IMR-90 (cell line): ENCODE results near the gene PPM1G. TPM values are rescaled to one million over a fixed set of nuclear protein-coding genes. Genes with fewer than 3 reads are reported as not detected.

Experiments used
- ATAC-seq: fragments of 200-7000 bp; cut with Tn5 transposase; 2 replicates; pipeline ENCODE4 v1.9.1; 2020; ENCODE audit warnings: low read depth, mild to moderate bottlenecking, moderate library complexity
- BruUV-seq: library from RNA; stranded (reverse); fragments of 400-500 nt; replicated peaks from 2 replicates; lab custom pipeline; 2021; lab: Mats Ljungman, UMichigan
- CTCF ChIA-PET: fragments of 300-600 bp; formaldehyde crosslinking; extraction: SDS; loops from one replicate; lab custom pipeline; 2021; ENCODE audit warnings: antibody characterized with exemption; lab: Yijun Ruan, JAX
- POLR2A ChIA-PET: fragments of 300-600 bp; sonication (Branson Sonifier 250); formaldehyde crosslinking; loops from one replicate; lab custom pipeline; 2022; ENCODE audit warnings: antibody characterized with exemption; ENCODE audit not compliant: unreplicated experiment; lab: Charles Lee
- DNase-seq: peaks from one replicate; pipeline ENCODE4 v3.0.0; 2013
- H2AFZ ChIP-seq: replicated peaks from 2 replicates; pipeline ENCODE3; 2013; ENCODE audit warnings: low read length, mild to moderate bottlenecking; ENCODE audit not compliant: poor library complexity
- H2AK5ac ChIP-seq: 2 replicates; pipeline ENCODE4 v1.6.1; 2013; ENCODE audit warnings: low read depth, low read length, inconsistent platforms
- H2AK9ac ChIP-seq: replicated peaks from 2 replicates; pipeline ENCODE3; 2013; ENCODE audit warnings: mild to moderate bottlenecking, low read depth, low read length, moderate library complexity; ENCODE audit not compliant: poor library complexity
- H2BK120ac ChIP-seq: 2 replicates; pipeline ENCODE4 v1.6.1; 2013; ENCODE audit warnings: low read depth, low read length, inconsistent platforms
- H2BK15ac ChIP-seq: 3 replicates; pipeline ENCODE4 v1.6.1; 2013; ENCODE audit warnings: low read depth, low read length, inconsistent platforms
- H2BK20ac ChIP-seq: 2 replicates; pipeline ENCODE4 v1.6.1; 2013; ENCODE audit warnings: low read depth, mild to moderate bottlenecking, inconsistent platforms, low read length, moderate library complexity
- H2BK5ac ChIP-seq: 2 replicates; pipeline ENCODE4 v1.6.1; 2013; ENCODE audit warnings: mild to moderate bottlenecking, low read depth, low read length, inconsistent platforms; ENCODE audit not compliant: poor library complexity, severe bottlenecking
- H3K14ac ChIP-seq: replicated peaks from 2 replicates; pipeline ENCODE4 v1.6.1; 2013; ENCODE audit warnings: low read depth, low read length, inconsistent platforms
- H3K18ac ChIP-seq: 2 replicates; pipeline ENCODE4 v1.6.1; 2013; ENCODE audit warnings: low read depth, low read length, control low read depth
- H3K23ac ChIP-seq: 2 replicates; pipeline ENCODE4 v1.6.1; 2013; ENCODE audit warnings: low read depth, low read length, inconsistent platforms
- H3K27ac ChIP-seq: 2 replicates; pipeline ENCODE4 v1.5.1; 2013; ENCODE audit warnings: mild to moderate bottlenecking, control low read depth, low read length; ENCODE audit not compliant: insufficient read depth
- H3K27me3 ChIP-seq: 2 replicates; pipeline ENCODE4 v1.6.1; 2013; ENCODE audit warnings: low read length; ENCODE audit not compliant: control insufficient read depth, insufficient read depth
- H3K36me3 ChIP-seq: 2 replicates; pipeline ENCODE4 v1.6.1; 2013; ENCODE audit warnings: low read length, mixed read lengths; ENCODE audit not compliant: control insufficient read depth, insufficient read depth
- H3K4ac ChIP-seq: 2 replicates; pipeline ENCODE4 v1.6.1; 2013; ENCODE audit warnings: low read depth, low read length, inconsistent platforms
- H3K4me1 ChIP-seq: 2 replicates; pipeline ENCODE4 v1.6.1; 2013; ENCODE audit warnings: low read length, mixed read lengths; ENCODE audit not compliant: control insufficient read depth, insufficient read depth
- H3K4me2 ChIP-seq: 2 replicates; pipeline ENCODE4 v1.6.1; 2013; ENCODE audit warnings: low read depth, mild to moderate bottlenecking, control low read depth, low read length, moderate library complexity
- H3K4me3 ChIP-seq: 2 replicates; pipeline ENCODE4 v1.5.1; 2013; ENCODE audit warnings: low read depth, mild to moderate bottlenecking, control low read depth, low read length, moderate library complexity; ENCODE audit not compliant: insufficient read depth
- H3K56ac ChIP-seq: 2 replicates; pipeline ENCODE4 v1.6.1; 2013; ENCODE audit warnings: low read length, inconsistent platforms; ENCODE audit not compliant: insufficient read depth; ENCODE audit errors: extremely low read depth
- H3K79me1 ChIP-seq, 2 experiments: 2 replicates each; pipeline ENCODE4 v1.6.1; 2013; ENCODE audit warnings: low read length in 2 of 2, inconsistent platforms in 1 of 2, low read depth in 1 of 2
- H3K9ac ChIP-seq: 2 replicates; pipeline ENCODE4 v1.6.1; 2013; ENCODE audit warnings: low read depth, low read length, control low read depth
- H3K9me1 ChIP-seq: 2 replicates; pipeline ENCODE4 v1.6.1; 2013; ENCODE audit warnings: low read length, inconsistent platforms; ENCODE audit not compliant: insufficient read depth
- H3K9me3 ChIP-seq: 2 replicates; pipeline ENCODE4 v1.6.1; 2013; ENCODE audit warnings: low read length; ENCODE audit not compliant: control insufficient read depth, insufficient read depth
- H4K20me1 ChIP-seq: 2 replicates; pipeline ENCODE4 v1.6.1; 2013; ENCODE audit warnings: low read length, inconsistent platforms; ENCODE audit not compliant: insufficient read depth
- H4K5ac ChIP-seq: 2 replicates; pipeline ENCODE4 v1.6.1; 2013; ENCODE audit warnings: mild to moderate bottlenecking, low read depth, low read length, control low read depth
- H4K8ac ChIP-seq, 2 experiments: 2 replicates each; pipeline ENCODE4 v1.6.1; 2013; ENCODE audit warnings: low read depth in 2 of 2, low read length in 2 of 2, control low read depth in 1 of 2, inconsistent platforms in 1 of 2
- H4K91ac ChIP-seq: 2 replicates; pipeline ENCODE4 v1.6.1; 2013; ENCODE audit warnings: low read depth, low read length, inconsistent platforms; ENCODE audit not compliant: insufficient read depth
- CEBPB ChIP-seq: IDR thresholded peaks from 2 replicates; pipeline ENCODE4 v1.6.1; 2012; ENCODE audit warnings: low read depth, low read length, improper control_type of control experiment
- CHD1 ChIP-seq: IDR thresholded peaks from 2 replicates; pipeline ENCODE4 v1.6.1; 2012; ENCODE audit warnings: low read depth, low read length, improper control_type of control experiment
- FOS ChIP-seq: fragments of 150-350 bp; IDR thresholded peaks from 2 replicates; pipeline ENCODE4 v1.6.1; 2016; ENCODE audit warnings: low read depth, low read length
- MAFK ChIP-seq: IDR thresholded peaks from 2 replicates; pipeline ENCODE4 v1.6.1; 2012; ENCODE audit warnings: low read depth, low read length, improper control_type of control experiment
- POLR2A ChIP-seq: IDR thresholded peaks from 2 replicates; pipeline ENCODE4 v1.6.1; 2012; ENCODE audit warnings: mild to moderate bottlenecking, low read depth, low read length
- SMC3 ChIP-seq: fragments of 150-350 bp; IDR thresholded peaks from 2 replicates; pipeline ENCODE4 v1.6.1; 2016; ENCODE audit warnings: low read depth, mild to moderate bottlenecking, antibody characterized with exemption, low read length, moderate library complexity
- WGBS, 2 experiments: methylation state at CpG; one replicate each; pipeline versions ENCODE4 v1.1.5 to v1.1.7; 2013; ENCODE audit warnings: missing lambda C conversion rate in 2 of 2; ENCODE audit not compliant: insufficient read length in 1 of 2; ENCODE audit errors: extremely low coverage in 2 of 2; 5-methylcytosine and 5-hydroxymethylcytosine counted together
- dilution Hi-C: fragments of 300-500 bp; cut with HindIII; formaldehyde crosslinking; loops from one replicate; pipeline ENCODE4 v1.14.3; 2018; ENCODE audit warnings: low sequenced_read_pairs; ENCODE audit not compliant: unreplicated experiment
- in situ Hi-C: fragments of 300-500 bp; cut with MboI; formaldehyde crosslinking; loops from 3 replicates; pipeline ENCODE4 v1.14.3; 2019; ENCODE audit warnings: low sequenced_read_pairs, inconsistent platforms, mixed read lengths
- intact Hi-C: fragments of 100-400 bp; cut with micrococcal nuclease; formaldehyde crosslinking; loops from 2 replicates; pipeline ENCODE4 v1.10.0; 2022
- polyA plus RNA-seq, 3 experiments: library from polyadenylated mRNA; depleted of rRNA; stranded (reverse); fragments of >200 nt; gene quantifications; 2 replicates each; pipeline ENCODE4 v1.2.3, GENCODE V29; 2012; ENCODE audit warnings: low replicate concordance in 1 of 3
- total RNA-seq: library from RNA; depleted of rRNA; stranded (reverse); fragments of >200 nt; gene quantifications from 2 replicates; pipeline ENCODE4 v1.2.3, GENCODE V29; 2012

Gene PPM1G
- total and polyA plus RNA-seq, 2 of the 4 experiments (the other 2 are of a cell fraction): 57.6 to 95.9 TPM

DNA sequence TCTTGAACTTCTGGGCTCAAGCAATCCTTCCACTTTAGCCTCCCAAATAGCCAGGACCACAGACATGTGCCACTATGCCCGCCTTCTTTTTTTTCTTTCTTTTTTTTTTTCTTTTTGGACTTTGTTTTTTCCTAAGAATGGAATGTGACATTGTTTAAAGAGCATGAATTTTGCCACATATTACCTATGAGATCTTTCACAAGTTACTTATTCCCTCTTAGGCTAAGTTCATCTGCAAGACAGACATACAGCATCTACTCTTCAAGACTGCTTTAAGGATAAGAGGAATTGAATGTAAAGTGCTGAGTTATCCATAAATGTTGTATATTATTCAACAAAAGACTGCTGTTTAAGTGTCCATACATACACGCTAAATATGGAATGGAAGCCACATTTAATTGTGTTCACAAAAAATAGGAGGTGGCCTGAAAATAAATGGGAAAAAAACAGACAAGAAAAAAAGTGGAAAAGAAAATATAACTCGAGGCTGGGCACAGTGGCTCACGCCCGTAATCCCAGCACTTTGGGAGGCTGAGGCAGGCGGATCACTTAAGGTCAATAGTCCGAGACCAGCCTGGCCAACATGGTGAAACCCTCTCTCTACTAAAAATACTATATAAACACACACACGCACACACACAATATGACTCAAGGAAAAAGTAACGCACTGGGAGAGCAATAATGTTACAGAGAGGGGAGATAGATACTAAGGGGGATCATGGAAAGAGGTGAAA lies 3.2 kb upstream of the PPM1G start:
- Histone ChIP-seq H3K4ac (no peak overlapping the region), H2AK5ac (no peak overlapping the region), H3K23ac (no peak overlapping the region), H2BK5ac (no peak overlapping the region), H4K5ac (no peak overlapping the region), H3K27ac (no peak overlapping the region), H2BK20ac (no peak overlapping the region), H3K9ac (no peak overlapping the region), H3K4me2 (no peak overlapping the region), H3K18ac (no peak overlapping the region), H2BK120ac (no peak overlapping the region), H2AK9ac (no peak overlapping the region), H3K79me1 (peaks cover 0 to 14% of the 10 kb centered on the region in 2 experiments; a peak in 2 of 4 replicates), H3K4me3 (no peak overlapping the region), H4K8ac (no peak overlapping the region), H2BK15ac (no peak overlapping the region), H3K4me1 (0 out of 2 replicates have a peak, but pooled peaks cover under 1% of the 10 kb centered on the region), H3K27me3 (no peaks in the 10 kb centered on the region), H4K20me1 (peaks cover 8% of the 10 kb centered on the region), H4K91ac (no peak overlapping the region), H3K9me1 (peaks cover 4% of the 10 kb centered on the region; the same call in 1 of the 2 replicates), H2AFZ (no peak overlapping the region), H3K56ac (no peak overlapping the region), H3K9me3 (no peaks in the 10 kb centered on the region), H3K36me3 (no peaks in the 10 kb centered on the region), H3K14ac (no peak overlapping the region)
- WGBS, 2 experiments: no CpG with 5 or more reads among the region's 9 CpGs
- dilution Hi-C loops: no loop called here
- ChIA-PET CTCF (no interaction called here), POLR2A (no interaction called here)
- no peak for ATAC-seq
- no TSS peak for BruUV-seq
- TF ChIP-seq CHD1 (no peak), CEBPB (no peak), POLR2A (no peak), SMC3 (no peak), FOS (no peak), MAFK (no peak)
- in situ Hi-C loops: no loop called here
- no peak for DNase-seq
- intact Hi-C loops: no loop called here
